ENCODE measurements around the gene CDR2.

GRCh38 chr16:22325598-22326368 is 48.6 kb downstream of the CDR2 start:
- TF ChIP-seq TAF1 (IDR thresholded peaks at IDR 0.05; ENCODE audit: control insufficient read depth, extremely low read depth, insufficient read depth, low read length, severe bottlenecking) (no peak), MECOM (CRISPR knock-in tag; IDR thresholded peaks at IDR 0.05) (no peak), CHD1 (IDR thresholded peaks at IDR 0.05; ENCODE audit: low read length) (no peak), RBM22 (IDR thresholded peaks at IDR 0.05; ENCODE audit: low read depth, low read length, poor library complexity, severe bottlenecking) (peak; percentile 77), CTCF (IDR thresholded peaks at IDR 0.05 in 2 of 3, conservative IDR thresholded peaks at IDR 0.05 in 1 of 3; ENCODE audit: insufficient read depth in 2 of 3, low read depth in 1 of 3, low read length in 3 of 3) (no peak), CEBPB (tag; IDR thresholded peaks at IDR 0.05) (no peak), USF2 (CRISPR knock-in tag; IDR thresholded peaks at IDR 0.05) (no peak), HOMEZ (CRISPR knock-in tag; IDR thresholded peaks at IDR 0.05) (no peak), ZEB2 (IDR thresholded peaks at IDR 0.05) (no peak), ZFX (CRISPR knock-in tag; IDR thresholded peaks at IDR 0.05) (no peak)
